ENCODE results near the gene PPP1R3E. TPM values are rescaled to one million over a fixed set of nuclear protein-coding genes. Genes with fewer than 3 reads are reported as not detected.

The PPP1R3E gene
- total RNA-seq, 1 experiment from 2014 or later = 3.9 TPM

GRCh38 chr14:23323838-23324454 lies 21.3 kb upstream of the PPP1R3E start:
- Mint-ChIP-seq H3K27ac (peak overlapping the region in 1 of 3 experiments; percentile 47; a peak in 1 of 7 replicates), H3K9me3 (no peaks in the 10 kb centered on the region; a peak in 1 of 5 replicates), H3K36me3 (ENCODE audit: insufficient read depth in 1 of 3, low read depth in 3 of 3) (peaks cover 34 to 51% (median 48%) of the 10 kb centered on the region in 3 experiments), H3K4me3 (no peak overlapping the region; a peak in 2 of 5 replicates), H3K4me1 (peaks cover 22 to 28% of the 10 kb centered on the region in 2 experiments), H3K27me3 (ENCODE audit: low read depth) (no peaks in the 10 kb centered on the region)
- WGBS (ENCODE audit: extremely low coverage, insufficient read length, low lambda C conversion rate) = no CpG with 5 or more reads among the region's 18 CpGs
- no peak overlapping the region for H2AFZ ChIP-seq (ENCODE audit: low read length)
- no peak overlapping the region for H3K4me2 ChIP-seq (ENCODE audit: insufficient read depth, insufficient read length, low read length)
- TF ChIP-seq, protein P1, sequence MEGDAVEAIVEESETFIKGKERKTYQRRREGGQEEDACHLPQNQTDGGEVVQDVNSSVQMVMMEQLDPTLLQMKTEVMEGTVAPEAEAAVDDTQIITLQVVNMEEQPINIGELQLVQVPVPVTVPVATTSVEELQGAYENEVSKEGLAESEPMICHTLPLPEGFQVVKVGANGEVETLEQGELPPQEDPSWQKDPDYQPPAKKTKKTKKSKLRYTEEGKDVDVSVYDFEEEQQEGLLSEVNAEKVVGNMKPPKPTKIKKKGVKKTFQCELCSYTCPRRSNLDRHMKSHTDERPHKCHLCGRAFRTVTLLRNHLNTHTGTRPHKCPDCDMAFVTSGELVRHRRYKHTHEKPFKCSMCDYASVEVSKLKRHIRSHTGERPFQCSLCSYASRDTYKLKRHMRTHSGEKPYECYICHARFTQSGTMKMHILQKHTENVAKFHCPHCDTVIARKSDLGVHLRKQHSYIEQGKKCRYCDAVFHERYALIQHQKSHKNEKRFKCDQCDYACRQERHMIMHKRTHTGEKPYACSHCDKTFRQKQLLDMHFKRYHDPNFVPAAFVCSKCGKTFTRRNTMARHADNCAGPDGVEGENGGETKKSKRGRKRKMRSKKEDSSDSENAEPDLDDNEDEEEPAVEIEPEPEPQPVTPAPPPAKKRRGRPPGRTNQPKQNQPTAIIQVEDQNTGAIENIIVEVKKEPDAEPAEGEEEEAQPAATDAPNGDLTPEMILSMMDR (conservative IDR thresholded peaks at IDR 0.05) = no peak
- H3K79me1 ChIP-seq (ENCODE audit: insufficient read depth, low read depth, low read length, poor library complexity, severe bottlenecking) = peaks cover 4% of the 10 kb centered on the region
- H3K9me3 ChIP-seq (ENCODE audit: control insufficient read depth, low read depth, low read length) = no peaks in the 10 kb centered on the region
- no peak overlapping the region for H3T11ph ChIP-seq (ENCODE audit: low read length)
- H3K4me1 ChIP-seq (ENCODE audit: insufficient read depth, low read length) = peaks cover 3% of the 10 kb centered on the region; the same call in 1 of the 2 replicates
- peaks cover 13% of the 10 kb centered on the region for H3K23me2 ChIP-seq (ENCODE audit: insufficient read length, low read depth, low read length, poor library complexity, severe bottlenecking)
- no peaks in the 10 kb centered on the region for H4K20me1 ChIP-seq (ENCODE audit: control insufficient read depth, insufficient read depth, insufficient read length)
- no peak overlapping the region for H2BK5ac ChIP-seq (ENCODE audit: insufficient read length, low read length)
- no peaks in the 10 kb centered on the region for H3K27me3 ChIP-seq (ENCODE audit: insufficient read depth, low read length)
- H2BK15ac ChIP-seq (ENCODE audit: low read depth, low read length) = no peak overlapping the region
- no peak overlapping the region for H3K27ac ChIP-seq (ENCODE audit: insufficient read length, low read depth, low read length)
- no peak for DNase-seq
- no peak overlapping the region for H3K23ac ChIP-seq (ENCODE audit: insufficient read length, low read depth, low read length)
- no peak overlapping the region for H3K4ac ChIP-seq (ENCODE audit: low read depth, low read length)
- H4K5ac ChIP-seq (ENCODE audit: insufficient read length, low read depth, low read length) = no peak overlapping the region
- H2BK120ac ChIP-seq (ENCODE audit: low read depth, low read length, poor library complexity, severe bottlenecking) = no peak overlapping the region
- H3K56ac ChIP-seq (ENCODE audit: insufficient read length, low read depth, low read length) = no peak overlapping the region
- peaks cover 10% of the 10 kb centered on the region; the same call in 1 of the 2 replicates for H3K79me2 ChIP-seq (ENCODE audit: insufficient read depth, low read length)
- H3K14ac ChIP-seq (ENCODE audit: insufficient read depth, low read length) = no peak overlapping the region
- no peak overlapping the region for H4K8ac ChIP-seq (replicated peaks; ENCODE audit: insufficient read length, low read depth, low read length)
- no peak overlapping the region for H2BK20ac ChIP-seq (ENCODE audit: low read depth, low read length, poor library complexity, severe bottlenecking)
- H2AK5ac ChIP-seq (ENCODE audit: insufficient read length, low read length) = no peak overlapping the region
- H3K18ac ChIP-seq (ENCODE audit: insufficient read length, low read depth, low read length) = no peak overlapping the region
- H2BK12ac ChIP-seq (ENCODE audit: insufficient read length, low read depth, low read length) = no peak overlapping the region
- no peak overlapping the region for H3K9ac ChIP-seq (ENCODE audit: extremely low read depth, insufficient read length, low read length)
- no peak overlapping the region for H4K91ac ChIP-seq (ENCODE audit: insufficient read length, low read depth, low read length)

Measured in H9 (cell line).